ENCODE data around the gene LRCH4. TPM values are rescaled to one million over a fixed set of nuclear protein-coding genes. Genes with fewer than 3 reads are reported as not detected.

Gene LRCH4
- total RNA-seq, 4 donors from 2014 or later: 42.0 to 82.2 (median 63.7) TPM

GRCh38 chr7:100575746-100576383 is 10.1 kb downstream of the LRCH4 start:
- 86 to 88% methylated on average over 17 of the region's 17 CpGs for WGBS, 2 donors
- intact Hi-C loops (cut with DNase I; ENCODE audit: low total_unique reads): no loop called here
- no peak for TF ChIP-seq POLR2A (IDR thresholded peaks at IDR 0.05)
- TF ChIP-seq CTCF (IDR thresholded peaks at IDR 0.05): no peak
- no peak for DNase-seq (ENCODE audit: low spot score in 2 of 2)
- H3K4me3 ChIP-seq (ENCODE audit: low read depth, poor library complexity, severe bottlenecking): no peak overlapping the region

GRCh38 chr7:100575206-100575631 is 10.7 kb downstream of the LRCH4 start:
- no peak for TF ChIP-seq POLR2A (IDR thresholded peaks at IDR 0.05)
- TF ChIP-seq CTCF (IDR thresholded peaks at IDR 0.05): no peak
- no peak overlapping the region for H3K4me3 ChIP-seq (ENCODE audit: low read depth, poor library complexity, severe bottlenecking)
- intact Hi-C loops (cut with DNase I; ENCODE audit: low total_unique reads): no loop called here
- whole genome bisulfite sequencing, 2 donors: 81 to 85% methylated on average over 14 of the region's 14 CpGs
- DNase-seq (ENCODE audit: low spot score in 2 of 2): no peak

GRCh38 chr7:100574362-100575205 is 11.3 kb downstream of the LRCH4 start:
- H3K4me3 ChIP-seq (ENCODE audit: low read depth, poor library complexity, severe bottlenecking): no peak overlapping the region
- DNase-seq (ENCODE audit: low spot score in 2 of 2): no peak
- WGBS, 2 donors: 92% methylated on average over 44 of the region's 44 CpGs
- TF ChIP-seq CTCF (IDR thresholded peaks at IDR 0.05) (no peak), POLR2A (IDR thresholded peaks at IDR 0.05) (no peak)
- intact Hi-C loops (cut with DNase I; ENCODE audit: low total_unique reads): no loop called here

GRCh38 chr7:100573691-100574361 is 12.1 kb downstream of the LRCH4 start, which contains the start of gene SAP25:
TSS of gene SAP25 (minus strand) at chr7:100573900. CDS start at chr7:100573742, 158 bp downstream.
- H3K4me3 ChIP-seq (ENCODE audit: low read depth, poor library complexity, severe bottlenecking): no peak within 1 kb of the TSS
- intact Hi-C loops (cut with DNase I; ENCODE audit: low total_unique reads): no loop called here
- no peak for DNase-seq (ENCODE audit: low spot score in 2 of 2)
- 93% methylated on average over 69 to 70 of the region's 70 CpGs for WGBS, 2 donors
- TF ChIP-seq CTCF (IDR thresholded peaks at IDR 0.05): no peak
- no peak for TF ChIP-seq POLR2A (IDR thresholded peaks at IDR 0.05)

GRCh38 chr7:100572949-100573675 is 12.8 kb downstream of the LRCH4 start:
- no peak overlapping the region for H3K4me3 ChIP-seq (ENCODE audit: low read depth, poor library complexity, severe bottlenecking)
- TF ChIP-seq POLR2A (IDR thresholded peaks at IDR 0.05) (no peak), CTCF (IDR thresholded peaks at IDR 0.05) (no peak)
- DNase-seq (ENCODE audit: low spot score in 2 of 2): no peak
- 91 to 97% methylated on average over 13 to 26 of the region's 30 CpGs for WGBS, 2 donors
- intact Hi-C loops (cut with DNase I; ENCODE audit: low total_unique reads): no loop called here

Measured in lower leg skin (tissue), 4 donors.